Mammary epithelial cell (primary cell): Measurements from ENCODE around the gene SEMA5A.

Source experiments
- EZH2 ChIP-seq: IDR thresholded peaks from 2 replicates; pipeline ENCODE4 v1.6.1; 2012; ENCODE audit warnings: low read length, inconsistent platforms, borderline replicate concordance
- TF ChIP-seq, protein P1 (sequence below), 2 donors: IDR thresholded peaks in 1 of 2; conservative IDR thresholded peaks in 1 of 2; 2 replicates each; pipeline ENCODE4 v1.5.1; 2011 to 2012; ENCODE audit warnings: inconsistent platforms in 2 of 2, low read length in 2 of 2, mild to moderate bottlenecking in 2 of 2, control low read depth in 1 of 2, low read depth in 1 of 2; ENCODE audit not compliant: insufficient read depth in 1 of 2; ENCODE audit errors: extremely low read depth in 1 of 2

GRCh38 chr5:9265441-9266287 lies 280.2 kb downstream of the SEMA5A start:
- TF ChIP-seq, protein P1, sequence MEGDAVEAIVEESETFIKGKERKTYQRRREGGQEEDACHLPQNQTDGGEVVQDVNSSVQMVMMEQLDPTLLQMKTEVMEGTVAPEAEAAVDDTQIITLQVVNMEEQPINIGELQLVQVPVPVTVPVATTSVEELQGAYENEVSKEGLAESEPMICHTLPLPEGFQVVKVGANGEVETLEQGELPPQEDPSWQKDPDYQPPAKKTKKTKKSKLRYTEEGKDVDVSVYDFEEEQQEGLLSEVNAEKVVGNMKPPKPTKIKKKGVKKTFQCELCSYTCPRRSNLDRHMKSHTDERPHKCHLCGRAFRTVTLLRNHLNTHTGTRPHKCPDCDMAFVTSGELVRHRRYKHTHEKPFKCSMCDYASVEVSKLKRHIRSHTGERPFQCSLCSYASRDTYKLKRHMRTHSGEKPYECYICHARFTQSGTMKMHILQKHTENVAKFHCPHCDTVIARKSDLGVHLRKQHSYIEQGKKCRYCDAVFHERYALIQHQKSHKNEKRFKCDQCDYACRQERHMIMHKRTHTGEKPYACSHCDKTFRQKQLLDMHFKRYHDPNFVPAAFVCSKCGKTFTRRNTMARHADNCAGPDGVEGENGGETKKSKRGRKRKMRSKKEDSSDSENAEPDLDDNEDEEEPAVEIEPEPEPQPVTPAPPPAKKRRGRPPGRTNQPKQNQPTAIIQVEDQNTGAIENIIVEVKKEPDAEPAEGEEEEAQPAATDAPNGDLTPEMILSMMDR (conservative IDR thresholded peaks at IDR 0.05 in 1 of 2, IDR thresholded peaks at IDR 0.05 in 1 of 2; ENCODE audit: extremely low read depth in 1 of 2, insufficient read depth in 1 of 2, low read depth in 1 of 2, low read length in 2 of 2) = no peak
- no peak for TF ChIP-seq EZH2
